GM12891 (cell line): ENCODE measurements around the gene CHKA.

Source experiments
- POLR2AphosphoS5 ChIP-seq: IDR thresholded peaks from 2 replicates; pipeline ENCODE4 v1.6.1; 2011; ENCODE audit warnings: low read depth, low read length, control low read depth
- SPI1 ChIP-seq: IDR thresholded peaks from 2 replicates; pipeline ENCODE4 v1.6.1; 2011; ENCODE audit warnings: low read depth, low read length, control low read depth
- TAF1 ChIP-seq: IDR thresholded peaks from 2 replicates; pipeline ENCODE4 v1.6.1; 2011; ENCODE audit warnings: low read depth, low read length, control low read depth

DNA sequence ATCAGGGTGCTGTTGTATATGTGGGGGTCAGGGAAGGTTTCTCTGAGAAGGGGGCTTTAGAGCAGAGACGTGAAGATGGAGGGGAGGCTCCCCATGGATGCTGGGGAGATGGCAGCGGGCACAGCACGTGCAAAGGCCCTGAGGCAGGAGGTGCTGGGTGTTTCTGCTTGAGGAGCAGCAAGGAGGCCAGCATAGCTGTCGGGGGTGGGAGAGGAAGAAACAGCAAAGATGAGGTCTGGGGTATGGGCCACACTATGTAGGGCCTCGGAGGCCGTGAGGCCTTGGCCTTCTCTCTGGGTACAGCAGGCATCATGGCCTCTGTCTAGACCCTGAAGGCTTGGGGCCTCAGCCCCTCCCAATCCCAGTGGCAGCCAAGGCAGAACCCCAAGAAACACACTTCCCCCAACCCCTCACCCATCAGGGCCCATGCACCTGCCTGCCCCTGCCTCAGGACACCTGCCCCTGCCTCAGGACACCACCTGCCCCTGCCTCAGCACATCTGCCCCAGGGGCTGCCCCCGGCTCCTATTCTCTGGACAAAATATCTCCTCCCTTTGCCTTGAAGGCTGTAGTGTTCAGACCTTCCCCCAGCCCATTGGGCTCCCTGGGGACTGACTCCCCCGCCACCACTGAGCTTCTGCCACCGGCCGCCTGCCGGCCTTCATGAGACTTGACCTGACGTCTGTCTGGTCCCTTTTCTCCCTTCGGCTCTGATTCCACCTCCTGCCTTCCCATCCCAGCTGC is 104.9 kb downstream of the CHKA start:
- TF ChIP-seq POLR2AphosphoS5 (no peak), SPI1 (no peak), TAF1 (no peak)
